ENCODE data around the gene SLC35B3. TPM values are rescaled to one million over a fixed set of nuclear protein-coding genes. Genes with fewer than 3 reads are reported as not detected.

The SLC35B3 gene
- total RNA-seq, 1 donor from 2014 or later: 13.3 TPM

DNA sequence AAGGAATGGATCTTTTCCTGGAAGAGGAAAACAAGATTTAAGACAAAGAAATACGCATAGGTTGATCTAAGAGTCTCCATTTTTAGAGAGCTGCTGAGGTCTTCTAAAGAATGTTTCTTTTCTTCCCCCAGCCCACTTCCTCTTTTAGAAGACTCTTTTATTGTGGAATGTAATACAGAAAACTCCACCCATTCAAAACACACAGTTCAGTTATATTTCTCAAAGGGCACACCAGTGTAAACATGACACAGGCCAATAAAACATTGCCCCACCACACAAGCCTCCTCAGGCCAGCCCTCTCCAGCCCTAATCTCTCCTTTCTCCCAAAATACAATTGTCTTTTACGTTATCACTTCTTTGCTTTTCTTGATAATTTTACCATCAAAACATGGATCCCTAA lies 42.8 kb downstream of the SLC35B3 start:
- TF ChIP-seq, protein P1, sequence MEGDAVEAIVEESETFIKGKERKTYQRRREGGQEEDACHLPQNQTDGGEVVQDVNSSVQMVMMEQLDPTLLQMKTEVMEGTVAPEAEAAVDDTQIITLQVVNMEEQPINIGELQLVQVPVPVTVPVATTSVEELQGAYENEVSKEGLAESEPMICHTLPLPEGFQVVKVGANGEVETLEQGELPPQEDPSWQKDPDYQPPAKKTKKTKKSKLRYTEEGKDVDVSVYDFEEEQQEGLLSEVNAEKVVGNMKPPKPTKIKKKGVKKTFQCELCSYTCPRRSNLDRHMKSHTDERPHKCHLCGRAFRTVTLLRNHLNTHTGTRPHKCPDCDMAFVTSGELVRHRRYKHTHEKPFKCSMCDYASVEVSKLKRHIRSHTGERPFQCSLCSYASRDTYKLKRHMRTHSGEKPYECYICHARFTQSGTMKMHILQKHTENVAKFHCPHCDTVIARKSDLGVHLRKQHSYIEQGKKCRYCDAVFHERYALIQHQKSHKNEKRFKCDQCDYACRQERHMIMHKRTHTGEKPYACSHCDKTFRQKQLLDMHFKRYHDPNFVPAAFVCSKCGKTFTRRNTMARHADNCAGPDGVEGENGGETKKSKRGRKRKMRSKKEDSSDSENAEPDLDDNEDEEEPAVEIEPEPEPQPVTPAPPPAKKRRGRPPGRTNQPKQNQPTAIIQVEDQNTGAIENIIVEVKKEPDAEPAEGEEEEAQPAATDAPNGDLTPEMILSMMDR (IDR thresholded peaks at IDR 0.05): no peak
- no peaks in the 10 kb centered on the region for H3K9me3 Mint-ChIP-seq
- H3K27me3 Mint-ChIP-seq: no peaks in the 10 kb centered on the region
- intact Hi-C loops (cut with micrococcal nuclease): no loop called here
- H3K27ac Mint-ChIP-seq: no peak overlapping the region
- no peak overlapping the region for H3K4me3 Mint-ChIP-seq
- peaks cover 6% of the 10 kb centered on the region for H3K4me1 Mint-ChIP-seq
- CTCF ChIA-PET: no interaction called here
- POLR2A ChIA-PET: no interaction called here
- DNase-seq: no peak
- ATAC-seq (ENCODE audit: low read depth): no peak
- H3K36me3 Mint-ChIP-seq (ENCODE audit: low read depth): no peaks in the 10 kb centered on the region

DNA sequence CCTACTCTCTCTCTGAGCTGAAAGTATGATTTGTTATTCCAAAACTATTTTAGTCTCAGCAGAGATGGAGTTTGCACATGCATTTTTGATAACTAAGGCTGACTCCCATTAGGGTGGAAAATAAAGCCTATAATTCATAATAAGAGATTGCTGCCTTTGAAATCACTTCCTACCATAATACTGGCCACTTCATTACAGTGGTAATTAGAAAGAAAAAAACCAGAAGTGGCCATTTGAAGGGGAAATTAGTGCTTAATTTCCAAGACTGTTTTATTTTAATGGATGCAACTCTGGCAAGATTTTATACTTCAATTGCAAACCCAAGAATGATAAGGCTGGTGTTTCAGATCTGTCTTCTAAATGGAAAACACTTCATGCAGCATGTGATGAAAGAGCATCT lies 43.4 kb downstream of the SLC35B3 start:
- Mint-ChIP-seq H3K9me3 (no peaks in the 10 kb centered on the region), H3K4me3 (no peak overlapping the region), H3K4me1 (peaks cover 6% of the 10 kb centered on the region), H3K27me3 (no peaks in the 10 kb centered on the region), H3K36me3 (ENCODE audit: low read depth) (no peaks in the 10 kb centered on the region), H3K27ac (no peak overlapping the region)
- ChIA-PET POLR2A (no interaction called here), CTCF (no interaction called here)
- intact Hi-C loops (cut with micrococcal nuclease): no loop called here
- TF ChIP-seq, protein P1 (IDR thresholded peaks at IDR 0.05): no peak
- DNase-seq: no peak
- no peak for ATAC-seq (ENCODE audit: low read depth)

DNA sequence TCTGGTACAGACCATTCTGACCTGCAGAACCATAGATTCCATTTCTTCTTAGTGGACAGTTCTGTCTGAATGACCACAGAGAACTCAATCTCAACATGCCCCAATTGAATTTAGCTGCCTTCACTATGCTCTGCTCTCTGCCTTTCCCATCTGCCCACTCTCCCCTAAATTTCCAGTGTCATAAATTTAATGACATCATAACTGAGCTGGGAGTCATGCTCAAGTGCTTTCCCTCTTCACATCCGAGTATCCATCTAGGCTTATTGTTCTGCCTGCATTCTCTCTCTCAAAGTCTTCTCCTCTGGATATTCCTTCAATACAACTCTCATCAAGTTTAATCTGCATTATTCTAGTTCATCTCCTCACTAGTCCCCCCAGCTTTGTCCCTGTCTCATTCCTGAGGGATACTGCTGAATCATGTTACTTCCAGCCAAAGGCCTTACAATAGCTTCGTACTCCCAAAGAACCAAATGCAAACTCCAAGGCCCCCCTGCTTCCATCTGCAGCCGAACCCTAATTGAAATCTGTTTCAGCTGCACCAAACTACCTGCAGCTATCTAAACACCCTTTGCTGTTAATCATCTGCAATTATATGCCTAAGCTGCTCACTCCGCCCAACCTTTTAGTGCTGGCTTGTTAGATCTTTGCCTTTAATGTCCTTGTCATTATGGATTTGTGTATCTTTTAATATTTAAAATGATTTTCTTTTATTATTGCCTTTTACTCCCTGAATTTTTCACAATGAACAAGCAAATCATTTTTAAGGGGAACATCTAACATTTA lies 46.1 kb downstream of the SLC35B3 start:
- ATAC-seq (ENCODE audit: low read depth) (no peak), DNase-seq (no peak)
- POLR2A ChIA-PET: no interaction called here
- no peaks in the 10 kb centered on the region for H3K9me3 Mint-ChIP-seq
- H3K4me1 Mint-ChIP-seq: peaks cover 6% of the 10 kb centered on the region
- H3K27ac Mint-ChIP-seq: no peak overlapping the region
- CTCF ChIA-PET: no interaction called here
- H3K36me3 Mint-ChIP-seq (ENCODE audit: low read depth): no peaks in the 10 kb centered on the region
- no peak overlapping the region for H3K4me3 Mint-ChIP-seq
- intact Hi-C loops (cut with micrococcal nuclease): no loop called here
- TF ChIP-seq, protein P1 (IDR thresholded peaks at IDR 0.05): no peak
- no peaks in the 10 kb centered on the region for H3K27me3 Mint-ChIP-seq

DNA sequence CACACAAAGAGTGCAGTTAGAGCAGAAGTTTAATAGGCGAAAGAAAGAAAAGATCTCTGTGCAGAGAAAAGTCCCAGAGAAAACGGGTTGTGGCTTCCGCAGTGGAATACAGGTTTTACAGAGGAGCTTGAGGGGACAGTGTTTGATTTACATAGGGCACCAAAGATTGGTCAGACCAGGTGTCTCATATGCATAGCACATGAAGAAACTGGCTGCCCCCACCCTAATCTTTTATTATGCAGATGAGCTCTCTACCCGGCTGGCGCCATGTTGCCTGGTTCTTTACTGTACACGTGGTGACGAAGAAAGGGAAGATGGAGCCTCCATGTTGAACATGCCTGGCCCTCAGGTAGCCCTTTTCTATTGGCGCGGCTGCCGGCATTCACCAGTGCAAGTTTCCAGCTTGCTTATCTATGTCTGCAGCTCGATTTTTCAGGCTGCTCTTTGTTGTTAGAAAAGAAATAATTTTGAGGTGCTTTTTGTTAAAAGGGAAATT lies 47.4 kb downstream of the SLC35B3 start:
- TF ChIP-seq, protein P1 (IDR thresholded peaks at IDR 0.05): no peak
- DNase-seq: no peak
- ATAC-seq (ENCODE audit: low read depth): no peak
- Mint-ChIP-seq H3K27me3 (no peaks in the 10 kb centered on the region), H3K4me1 (peaks cover 6% of the 10 kb centered on the region), H3K4me3 (no peak overlapping the region), H3K9me3 (no peaks in the 10 kb centered on the region), H3K36me3 (ENCODE audit: low read depth) (no peaks in the 10 kb centered on the region), H3K27ac (no peak overlapping the region)
- ChIA-PET CTCF (no interaction called here), POLR2A (no interaction called here)
- intact Hi-C loops (cut with micrococcal nuclease): no loop called here

DNA sequence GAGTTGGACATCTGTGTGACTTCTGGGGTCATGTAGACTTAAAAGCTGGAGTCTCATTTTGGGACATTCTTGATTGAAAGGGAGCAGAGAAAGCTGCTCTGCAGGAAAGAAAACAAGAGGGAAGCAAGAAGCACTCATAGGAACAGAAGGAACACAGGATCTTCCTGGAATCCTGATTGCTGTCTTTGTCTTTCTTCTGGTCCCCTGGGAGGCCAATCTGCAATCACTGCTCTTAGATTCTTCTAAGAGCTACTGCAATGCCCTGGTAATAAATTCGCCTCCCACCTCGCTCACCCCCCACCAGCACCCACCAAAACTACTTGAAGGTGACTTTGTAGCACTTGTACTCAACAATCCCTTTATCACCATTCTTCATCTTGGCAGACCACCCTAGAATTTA lies 51.8 kb downstream of the SLC35B3 start:
- no peaks in the 10 kb centered on the region for H3K4me1 Mint-ChIP-seq
- CTCF ChIA-PET: no interaction called here

More for the DNA sequence above, 51.8 kb downstream of the SLC35B3 start:
- DNase-seq (no peak), ATAC-seq (ENCODE audit: low read depth) (no peak)
- intact Hi-C loops (cut with micrococcal nuclease): no loop called here
- Mint-ChIP-seq H3K9me3 (no peaks in the 10 kb centered on the region), H3K36me3 (ENCODE audit: low read depth) (no peaks in the 10 kb centered on the region), H3K27ac (no peak overlapping the region), H3K4me3 (no peak overlapping the region), H3K27me3 (peaks cover 6% of the 10 kb centered on the region)
- POLR2A ChIA-PET: no interaction called here
- TF ChIP-seq, protein P1 (IDR thresholded peaks at IDR 0.05): no peak

All from activated B cell treated with CpG ODN at 0.5 μM for 24 hours (primary cell).